K562 (cell line): ENCODE measurements around the gene FEN1. TPM values are rescaled to one million over a fixed set of nuclear protein-coding genes. Genes with fewer than 3 reads are reported as not detected.

Experiments used
- ATAC-seq: fragments of 200-7000 bp; cut with Tn5 transposase; 3 replicates; pipeline ENCODE4 v1.9.1; 2020; ENCODE audit warnings: moderate library complexity
- BruUV-seq: library from RNA; stranded (reverse); fragments of 400-500 nt; replicated peaks from 2 replicates; lab custom pipeline; 2021; lab: Mats Ljungman, UMichigan
- CTCF ChIA-PET: fragments of 300-600 bp; formaldehyde crosslinking; extraction: SDS; loops from one replicate; lab custom pipeline; 2021; ENCODE audit warnings: low intra/inter-chr PET ratio; lab: Yijun Ruan, JAX
- POLR2A ChIA-PET: fragments of 300-600, 350-650 bp; sonication (Branson Sonifier 250); formaldehyde crosslinking; extraction: SDS; loops from one replicate; lab custom pipeline; 2021; ENCODE audit warnings: antibody characterized with exemption, inconsistent platforms; lab: Yijun Ruan, JAX
- DNase-seq, 4 experiments: peaks; one replicate each; pipeline versions ENCODE4 v3.0.0 to v3.0.0-alpha.2; 2011 to 2018; ENCODE audit warnings: low spot score in 3 of 4, mixed read lengths in 3 of 4; ENCODE audit errors: extremely low read depth in 1 of 4
- FAIRE-seq: peaks from 2 replicates; lab custom pipeline; 2011; peaks lifted over from hg19 to GRCh38; lab: Jason Lieb, UNC
- H2AFZ ChIP-seq: 2 replicates; pipeline ENCODE4 v1.6.0; 2011; ENCODE audit warnings: low read depth, low read length, control low read depth, inconsistent platforms
- H3K27ac ChIP-seq: fragments of 200-600 bp; 3 replicates; pipeline ENCODE4 v1.8.0; 2011; ENCODE audit warnings: low read depth, mild to moderate bottlenecking, control low read depth, inconsistent platforms, low read length, moderate library complexity, mixed read lengths; ENCODE audit errors: extremely low read depth
- H3K27me3 ChIP-seq, 2 experiments: fragments of 300-600 bp in 1 of 2; 2 replicates in 1 of 2; 3 replicates in 1 of 2; pipeline versions ENCODE4 v1.6.0 to v1.8.0; 2011; ENCODE audit warnings: inconsistent platforms in 2 of 2, low read length in 2 of 2, mild to moderate bottlenecking in 1 of 2, mixed read lengths in 1 of 2, moderate library complexity in 1 of 2; ENCODE audit not compliant: control insufficient read depth in 2 of 2, insufficient read depth in 2 of 2
- H3K36me3 ChIP-seq: fragments of 300-600 bp; 3 replicates; pipeline ENCODE4 v1.8.0; 2011; ENCODE audit warnings: mild to moderate bottlenecking, low read length, inconsistent platforms; ENCODE audit not compliant: control insufficient read depth, insufficient read depth
- H3K4me1 ChIP-seq, 2 experiments: fragments of 200-600 bp in 1 of 2; replicated peaks in 1 of 2; 2 replicates in 1 of 2; 3 replicates in 1 of 2; pipeline versions ENCODE4 v1.5.1 to v1.8.0; 2011; ENCODE audit warnings: inconsistent platforms in 2 of 2, low read length in 2 of 2, mild to moderate bottlenecking in 1 of 2, mixed read lengths in 1 of 2, moderate library complexity in 1 of 2; ENCODE audit not compliant: control insufficient read depth in 2 of 2, insufficient read depth in 2 of 2
- H3K4me2 ChIP-seq: 2 replicates; pipeline ENCODE4 v1.6.1; 2011; ENCODE audit warnings: low read length, control low read depth, inconsistent platforms, mixed read lengths; ENCODE audit not compliant: insufficient read depth
- H3K4me3 ChIP-seq: fragments of 200-600 bp; sonication (generic), shearing (Covaris generic); 2 replicates; pipeline ENCODE4 v1.5.1; 2016; ENCODE audit warnings: control low read depth, inconsistent platforms
- H3K79me2 ChIP-seq: fragments of 200-600 bp; 3 replicates; pipeline ENCODE4 v1.8.0; 2011; ENCODE audit warnings: low read length, inconsistent platforms; ENCODE audit not compliant: control insufficient read depth, insufficient read depth
- H3K9ac ChIP-seq, 2 experiments: 2 replicates each; pipeline versions ENCODE4 v1.6.0 to v1.6.1; 2011; ENCODE audit warnings: low read depth in 2 of 2, low read length in 2 of 2, control low read depth in 1 of 2, inconsistent platforms in 1 of 2, mild to moderate bottlenecking in 1 of 2, mixed read lengths in 1 of 2; ENCODE audit not compliant: insufficient read depth in 1 of 2
- H3K9me1 ChIP-seq: one replicate; pipeline ENCODE4 v1.6.0; 2011; ENCODE audit warnings: inconsistent platforms, mild to moderate bottlenecking, low read length, moderate library complexity; ENCODE audit not compliant: control insufficient read depth, insufficient read depth
- H3K9me3 ChIP-seq: replicated peaks from 2 replicates; pipeline ENCODE4 v1.5.1; 2011; ENCODE audit warnings: low read depth, low read length, inconsistent platforms; ENCODE audit not compliant: control insufficient read depth, insufficient read depth
- H4K20me1 ChIP-seq: replicated peaks from 2 replicates; pipeline ENCODE4 v1.6.1; 2011; ENCODE audit warnings: low read length, inconsistent platforms, mixed read lengths; ENCODE audit not compliant: control insufficient read depth, insufficient read depth
- DLX4 ChIP-seq: fragments of 250-450 bp; sonication (Bioruptor Pico); IDR thresholded peaks from 2 replicates; pipeline ENCODE4 v1.6.1; 2021; ENCODE audit warnings: mild to moderate bottlenecking
- KDM5B ChIP-seq: fragments of 200-600 bp; sonication (generic); IDR thresholded peaks from 2 replicates; pipeline ENCODE4 v1.6.1; 2012; ENCODE audit warnings: low read depth, mild to moderate bottlenecking, moderate library complexity, low read length, control low read depth, inconsistent platforms; ENCODE audit not compliant: insufficient replicate concordance
- LCOR ChIP-seq: sonication (generic); formaldehyde crosslinking; IDR thresholded peaks from 2 replicates; pipeline ENCODE4 v1.8.0; 2022; ENCODE audit warnings: mild to moderate bottlenecking, missing genetic modification reagents
- MYNN ChIP-seq, 2 experiments: sonication (generic); formaldehyde crosslinking in 1 of 2; IDR thresholded peaks; 2 replicates each; pipeline versions ENCODE4 v1.5.0 to v1.6.1; 2016 to 2020; ENCODE audit warnings: antibody characterized with exemption in 1 of 2, missing genetic modification reagents in 1 of 2
- NFIC ChIP-seq: fragments of 450-650 bp; IDR thresholded peaks from 2 replicates; pipeline ENCODE4 v1.6.1; 2017; ENCODE audit warnings: mild to moderate bottlenecking, inconsistent platforms
- NKRF ChIP-seq: fragments of 450-650 bp; IDR thresholded peaks from 2 replicates; pipeline ENCODE4 v1.6.1; 2016; ENCODE audit warnings: borderline replicate concordance
- POLR2A ChIP-seq: fragments of 450-650 bp; conservative IDR thresholded peaks from 2 replicates; pipeline ENCODE4 v1.6.1; 2016
- POLR2AphosphoS2 ChIP-seq: IDR thresholded peaks from 2 replicates; pipeline ENCODE4 v1.6.1; 2012; ENCODE audit warnings: low read length, improper control_type of control experiment
- POLR2AphosphoS5 ChIP-seq: IDR thresholded peaks from 2 replicates; pipeline ENCODE4 v1.6.1; 2011; ENCODE audit warnings: mild to moderate bottlenecking, low read depth, low read length, moderate library complexity; ENCODE audit not compliant: control insufficient read depth, insufficient read depth
- SUPT5H ChIP-seq: fragments of 450-650 bp; IDR thresholded peaks from 2 replicates; pipeline ENCODE4 v1.6.1; 2016
- WGBS: fragments of 100-300 bp; shearing (Covaris generic); methylation state at CpG from one replicate; pipeline ENCODE4 v1.1.6; 2016; ENCODE audit warnings: low coverage, mixed read lengths; ENCODE audit not compliant: insufficient coverage; ENCODE audit errors: missing lambda C conversion rate; 5-methylcytosine and 5-hydroxymethylcytosine counted together
- in situ Hi-C: fragments of 300-500 bp; cut with MboI; formaldehyde crosslinking; loops from 4 replicates; pipeline ENCODE4 v1.15.0; 2018; ENCODE audit warnings: inconsistent platforms, mixed read lengths
- intact Hi-C: fragments of 100-400 bp; cut with micrococcal nuclease; formaldehyde crosslinking; loops from 2 replicates; pipeline ENCODE4 v1.14.2; 2022
- polyA plus RNA-seq, 8 experiments: library from polyadenylated mRNA; depleted of rRNA in 4 of 8; stranded (reverse) in 5 of 8; unstranded in 3 of 8; fragments of >200 nt; fragmentation: Nextera tagmentation in 2 of 8; fragmentation: Illumina TruSeq in 1 of 8; extraction: Ambion mirVana in 2 of 8; extraction: Trizol in 1 of 8; gene quantifications; 2 replicates each; pipeline versions ENCODE4 v1.2.1 to v1.2.3, GENCODE V29; 2011 to 2014; ENCODE audit warnings: inconsistent platforms in 1 of 8, missing spikeins in 1 of 8
- total RNA-seq, 7 experiments: library from RNA; depleted of rRNA in 6 of 7; stranded (reverse); fragments of >200 nt in 6 of 7; fragmentation: Illumina TruSeq in 2 of 7; extraction: Trizol in 2 of 7; gene quantifications; 2 replicates each; pipeline versions ENCODE4 v1.2.1 to v1.2.3, GENCODE V29; 2011 to 2021; ENCODE audit warnings: low replicate concordance in 1 of 7

FEN1 gene
- total and polyA plus RNA-seq, 9 of the 15 experiments (the other 6 are each of a cell fraction or from before 2014, with no cell fraction given) = 58.1 to 156 (median 137) TPM

GRCh38 chr11:61803889-61804647 is 11.4 kb downstream of the FEN1 start:
- H3K79me2 ChIP-seq = peaks cover 30% of the 10 kb centered on the region
- ChIA-PET CTCF (no interaction called here), POLR2A (interaction anchor here (0.6 to 7.6 kb wide), 6 partner anchors 11 to 66 kb away, joined by 3 to 97 read pairs (median 4); partner anchors contain the start of genes FADS1, FEN1 and TMEM258)
- peaks cover 3% of the 10 kb centered on the region for H4K20me1 ChIP-seq
- H3K9me1 ChIP-seq = peaks cover 9% of the 10 kb centered on the region
- WGBS = 58% methylated on average over 3 of the region's 3 CpGs
- H3K4me1 ChIP-seq = peaks cover 37 to 53% of the 10 kb centered on the region in 2 experiments
- no peak for FAIRE-seq
- H3K4me2 ChIP-seq = no peak overlapping the region
- no peaks in the 10 kb centered on the region for H3K9me3 ChIP-seq
- in situ Hi-C loops = loop anchor here (5.0 kb wide), 1 partner anchor 303 kb away; no protein-coding TSS in a partner anchor
- no peak overlapping the region for H3K27ac ChIP-seq
- H3K27me3 ChIP-seq = no peaks in the 10 kb centered on the region
- no peak for DNase-seq
- no peak for ATAC-seq
- H3K9ac ChIP-seq = no peak overlapping the region; a peak in 1 of 4 replicates
- intact Hi-C loops = no loop called here
- no peak overlapping the region for H3K4me3 ChIP-seq
- no peak overlapping the region for H2AFZ ChIP-seq
- TF ChIP-seq NKRF = no peak
- 0 out of 2 replicates have a peak, but pooled peaks have one; percentile 21 for TF ChIP-seq MYNN (IDR thresholded peaks at IDR 0.05)
- TF ChIP-seq MYNN (CRISPR knock-in tag; IDR thresholded peaks at IDR 0.05) = no peak
- TF ChIP-seq POLR2AphosphoS5 = peak; percentile 26; the same call in 1 of the 2 replicates
- peak; percentile 32; the same call in 1 of the 2 replicates for TF ChIP-seq POLR2AphosphoS2
- peak; percentile 58 for TF ChIP-seq POLR2A
- TF ChIP-seq DLX4 (CRISPR knock-in tag) = 0 out of 2 replicates have a peak, but pooled peaks have one; percentile 3
- no peak for TF ChIP-seq KDM5B
- TF ChIP-seq LCOR (CRISPR knock-in tag) = no peak
- peak; percentile 64 for TF ChIP-seq NFIC
- peak; percentile 70; the same call in 1 of the 2 replicates for TF ChIP-seq SUPT5H
- no TSS peak for BruUV-seq
- peaks cover 97% of the 10 kb centered on the region for H3K36me3 ChIP-seq
